Mammary epithelial cell (primary cell): Measurements from ENCODE around the gene CTSE.

Experiments used
- EZH2 ChIP-seq: IDR thresholded peaks from 2 replicates; pipeline ENCODE4 v1.6.1; 2012; ENCODE audit warnings: low read length, inconsistent platforms, borderline replicate concordance
- TF ChIP-seq, protein P1 (sequence below), 2 donors: IDR thresholded peaks in 1 of 2; conservative IDR thresholded peaks in 1 of 2; 2 replicates each; pipeline ENCODE4 v1.5.1; 2011 to 2012; ENCODE audit warnings: inconsistent platforms in 2 of 2, low read length in 2 of 2, mild to moderate bottlenecking in 2 of 2, control low read depth in 1 of 2, low read depth in 1 of 2; ENCODE audit not compliant: insufficient read depth in 1 of 2; ENCODE audit errors: extremely low read depth in 1 of 2

DNA sequence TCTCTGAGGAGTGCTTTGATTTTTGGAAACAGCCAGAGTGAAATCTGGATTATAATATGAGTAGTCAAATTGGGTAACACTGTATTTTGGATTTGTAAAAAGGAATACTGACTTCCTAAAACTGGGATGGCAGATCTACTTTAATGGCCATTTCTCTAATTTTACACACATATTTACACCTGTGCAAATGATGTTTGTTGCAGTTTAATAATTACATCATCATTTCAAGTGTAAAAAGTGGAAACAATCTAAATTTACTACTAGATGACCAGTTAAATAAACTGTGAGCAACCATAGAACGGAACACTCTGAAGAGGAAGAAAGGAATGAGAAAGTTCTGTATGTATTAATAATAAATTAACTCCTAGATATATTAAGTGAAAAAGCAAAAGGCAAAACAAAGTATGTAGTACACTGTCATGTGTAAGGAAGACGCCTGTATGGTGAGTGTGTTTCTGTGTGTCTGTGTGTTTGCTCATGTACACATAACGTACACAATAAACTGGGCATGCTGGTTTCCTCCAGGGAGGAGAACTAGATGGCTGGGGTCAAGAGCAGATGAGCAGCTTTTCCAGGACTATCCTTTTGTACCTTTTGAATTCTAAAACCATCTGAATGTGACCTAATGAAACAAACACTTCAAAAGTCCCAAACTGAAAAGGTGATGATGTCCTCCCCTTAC, 26.4 kb upstream of the CTSE start:
- TF ChIP-seq, protein P1, sequence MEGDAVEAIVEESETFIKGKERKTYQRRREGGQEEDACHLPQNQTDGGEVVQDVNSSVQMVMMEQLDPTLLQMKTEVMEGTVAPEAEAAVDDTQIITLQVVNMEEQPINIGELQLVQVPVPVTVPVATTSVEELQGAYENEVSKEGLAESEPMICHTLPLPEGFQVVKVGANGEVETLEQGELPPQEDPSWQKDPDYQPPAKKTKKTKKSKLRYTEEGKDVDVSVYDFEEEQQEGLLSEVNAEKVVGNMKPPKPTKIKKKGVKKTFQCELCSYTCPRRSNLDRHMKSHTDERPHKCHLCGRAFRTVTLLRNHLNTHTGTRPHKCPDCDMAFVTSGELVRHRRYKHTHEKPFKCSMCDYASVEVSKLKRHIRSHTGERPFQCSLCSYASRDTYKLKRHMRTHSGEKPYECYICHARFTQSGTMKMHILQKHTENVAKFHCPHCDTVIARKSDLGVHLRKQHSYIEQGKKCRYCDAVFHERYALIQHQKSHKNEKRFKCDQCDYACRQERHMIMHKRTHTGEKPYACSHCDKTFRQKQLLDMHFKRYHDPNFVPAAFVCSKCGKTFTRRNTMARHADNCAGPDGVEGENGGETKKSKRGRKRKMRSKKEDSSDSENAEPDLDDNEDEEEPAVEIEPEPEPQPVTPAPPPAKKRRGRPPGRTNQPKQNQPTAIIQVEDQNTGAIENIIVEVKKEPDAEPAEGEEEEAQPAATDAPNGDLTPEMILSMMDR (conservative IDR thresholded peaks at IDR 0.05 in 1 of 2, IDR thresholded peaks at IDR 0.05 in 1 of 2; ENCODE audit: extremely low read depth in 1 of 2, insufficient read depth in 1 of 2, low read depth in 1 of 2, low read length in 2 of 2), result no peak
- no peak for TF ChIP-seq EZH2
